Cardiac muscle cell (in vitro differentiated cells and primary cell): ENCODE measurements around the gene CBFA2T2. TPM values are rescaled to one million over a fixed set of nuclear protein-coding genes. Genes with fewer than 3 reads are reported as not detected.
"Not testable (repeated sequence)": the region's sequence is repeated elsewhere in the genome, so short reads cannot be mapped to it uniquely, and the experiment has no call there.

Experiments used
- DNase-seq, 2 donors: peaks; one replicate each; pipeline versions ENCODE4 v3.0.0 to v3.0.0-alpha.2; 2010 to 2017; ENCODE audit warnings: low read depth in 1 of 2, low spot score in 1 of 2
- H3K27ac ChIP-seq: fragments of 200-600 bp; sonication (generic); 2 replicates; pipeline ENCODE4 v1.5.1; 2016
- H3K27me3 ChIP-seq: fragments of 200-600 bp; sonication (generic); 2 replicates; pipeline ENCODE4 v1.6.0; 2016; ENCODE audit warnings: control low read depth
- H3K36me3 ChIP-seq: fragments of 200-600 bp; sonication (generic); 2 replicates; pipeline ENCODE4 v1.5.1; 2016; ENCODE audit warnings: control low read depth
- H3K4me1 ChIP-seq: fragments of 200-600 bp; sonication (generic); 2 replicates; pipeline ENCODE4 v1.8.1; 2017; ENCODE audit warnings: low read depth, mild to moderate bottlenecking, mixed run types
- H3K4me3 ChIP-seq: fragments of 200-600 bp; sonication (generic); 2 replicates; pipeline ENCODE4 v1.5.1; 2016; ENCODE audit warnings: mild to moderate bottlenecking
- H3K9me3 ChIP-seq: fragments of 200-600 bp; sonication (generic); 2 replicates; pipeline ENCODE4 v1.5.1; 2017; ENCODE audit warnings: low read depth, mild to moderate bottlenecking, control low read depth
- polyA plus RNA-seq: library from polyadenylated mRNA; unstranded; fragments of >200 nt; fragmentation: Nextera tagmentation; extraction: Ambion mirVana; gene quantifications from 2 replicates; pipeline ENCODE4 v1.2.1, GENCODE V29; 2016
- total RNA-seq: library from RNA; depleted of rRNA; stranded (reverse); fragments of >200 nt; gene quantifications from 2 replicates; pipeline ENCODE4 v1.2.3, GENCODE V29; 2016
- TF ChIP-seq, protein P1 (sequence below): IDR thresholded peaks from 2 replicates; pipeline ENCODE4 v1.5.1; 2012; ENCODE audit warnings: low read depth, mild to moderate bottlenecking, low read length

The CBFA2T2 gene
- total and polyA plus RNA-seq, 2 experiments from 2014 or later: 36.7 to 53.1 TPM

DNA sequence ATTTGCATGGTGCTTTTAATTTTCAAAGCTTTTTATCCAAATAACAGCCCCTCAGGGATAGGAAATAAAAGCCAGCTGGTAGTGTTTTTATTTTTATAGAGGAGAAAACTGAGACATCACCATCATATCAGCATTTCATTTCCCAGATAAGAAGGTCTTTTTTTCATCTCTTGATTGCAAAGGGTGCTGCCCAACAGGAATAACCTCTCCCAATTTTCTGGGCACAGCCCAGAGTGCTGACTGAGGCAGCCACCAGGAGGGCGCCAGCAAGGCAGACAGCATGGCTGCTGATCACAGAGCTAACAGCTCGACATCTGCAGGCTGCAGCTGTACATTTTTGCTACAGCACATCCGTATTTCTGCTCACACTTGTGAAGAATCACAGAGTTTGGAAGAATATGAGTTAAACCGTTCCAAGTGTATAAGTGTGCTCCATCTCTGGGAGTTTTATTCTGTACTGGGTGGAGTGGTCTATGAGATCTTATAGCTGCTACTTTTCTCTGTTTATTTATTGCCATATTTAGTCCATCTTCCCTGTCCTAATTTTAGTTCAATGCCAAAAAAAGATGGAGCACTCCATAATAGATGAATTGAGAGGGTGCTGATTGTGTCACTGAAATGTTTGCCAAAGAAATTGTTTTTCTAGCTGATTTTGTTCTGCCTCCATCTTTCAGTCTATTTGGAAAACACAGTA, 86.7 kb downstream of the CBFA2T2 start:
- peak overlapping the region; percentile 20 for H3K27ac ChIP-seq
- peaks cover 12% of the 10 kb centered on the region for H3K4me1 ChIP-seq
- no peaks in the 10 kb centered on the region for H3K36me3 ChIP-seq
- H3K4me3 ChIP-seq: no peak overlapping the region
- TF ChIP-seq, protein P1, sequence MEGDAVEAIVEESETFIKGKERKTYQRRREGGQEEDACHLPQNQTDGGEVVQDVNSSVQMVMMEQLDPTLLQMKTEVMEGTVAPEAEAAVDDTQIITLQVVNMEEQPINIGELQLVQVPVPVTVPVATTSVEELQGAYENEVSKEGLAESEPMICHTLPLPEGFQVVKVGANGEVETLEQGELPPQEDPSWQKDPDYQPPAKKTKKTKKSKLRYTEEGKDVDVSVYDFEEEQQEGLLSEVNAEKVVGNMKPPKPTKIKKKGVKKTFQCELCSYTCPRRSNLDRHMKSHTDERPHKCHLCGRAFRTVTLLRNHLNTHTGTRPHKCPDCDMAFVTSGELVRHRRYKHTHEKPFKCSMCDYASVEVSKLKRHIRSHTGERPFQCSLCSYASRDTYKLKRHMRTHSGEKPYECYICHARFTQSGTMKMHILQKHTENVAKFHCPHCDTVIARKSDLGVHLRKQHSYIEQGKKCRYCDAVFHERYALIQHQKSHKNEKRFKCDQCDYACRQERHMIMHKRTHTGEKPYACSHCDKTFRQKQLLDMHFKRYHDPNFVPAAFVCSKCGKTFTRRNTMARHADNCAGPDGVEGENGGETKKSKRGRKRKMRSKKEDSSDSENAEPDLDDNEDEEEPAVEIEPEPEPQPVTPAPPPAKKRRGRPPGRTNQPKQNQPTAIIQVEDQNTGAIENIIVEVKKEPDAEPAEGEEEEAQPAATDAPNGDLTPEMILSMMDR: peak; percentile 27
- no peaks in the 10 kb centered on the region for H3K27me3 ChIP-seq
- peak in 1 of 2 donors; percentile 12 for DNase-seq
- H3K9me3 ChIP-seq: no peaks in the 10 kb centered on the region

DNA sequence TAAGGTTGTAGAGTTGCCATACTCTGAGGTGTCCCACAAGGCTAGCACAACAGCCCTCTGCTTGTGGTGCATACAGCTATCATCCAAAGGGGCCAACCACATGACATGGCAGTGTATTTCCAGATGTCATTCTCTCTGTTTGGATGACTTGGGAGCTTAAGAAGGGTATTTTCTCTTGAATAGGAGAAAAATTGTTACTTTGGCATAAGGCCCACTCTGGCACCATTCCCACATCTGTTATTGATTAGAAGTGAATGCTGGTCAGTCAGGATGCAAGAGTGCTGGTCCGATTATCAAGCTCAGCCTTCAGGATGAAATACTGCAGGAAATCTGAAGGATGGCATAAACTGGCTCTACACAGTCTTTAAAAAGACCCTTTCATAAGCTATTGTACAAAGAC, 88.6 kb downstream of the CBFA2T2 start:
- TF ChIP-seq, protein P1: no peak
- no peaks in the 10 kb centered on the region for H3K27me3 ChIP-seq
- peaks cover 11% of the 10 kb centered on the region for H3K4me1 ChIP-seq
- no peaks in the 10 kb centered on the region for H3K36me3 ChIP-seq
- H3K9me3 ChIP-seq: no peaks in the 10 kb centered on the region
- H3K27ac ChIP-seq: no peak overlapping the region
- peak in 1 of 2 donors; percentile 44 for DNase-seq
- H3K4me3 ChIP-seq: no peak overlapping the region

DNA sequence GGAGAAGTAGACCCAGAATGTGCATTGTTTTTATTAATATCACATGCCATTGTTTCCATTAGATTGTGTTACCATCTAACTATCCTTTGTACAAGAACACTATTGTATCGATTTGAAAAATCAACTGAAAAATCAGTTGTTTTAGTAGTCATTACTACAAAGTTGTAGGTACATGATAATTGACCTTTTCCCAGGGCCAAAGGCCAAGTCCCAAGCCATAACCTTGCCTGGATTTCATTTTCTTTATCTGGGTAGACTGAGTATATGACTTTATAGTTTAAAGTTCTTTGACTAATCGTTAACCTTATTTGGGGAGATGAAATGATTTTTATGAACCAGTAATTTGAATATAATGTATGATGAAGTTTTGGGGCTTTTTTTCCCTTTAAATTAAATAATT, 93.2 kb downstream of the CBFA2T2 start:
- Histone ChIP-seq H3K27ac (no peak overlapping the region), H3K4me1 (peaks cover 9% of the 10 kb centered on the region), H3K36me3 (no peaks in the 10 kb centered on the region), H3K27me3 (no peaks in the 10 kb centered on the region), H3K9me3 (no peaks in the 10 kb centered on the region), H3K4me3 (no peak overlapping the region)
- TF ChIP-seq, protein P1: no peak
- DNase-seq: no peak

DNA sequence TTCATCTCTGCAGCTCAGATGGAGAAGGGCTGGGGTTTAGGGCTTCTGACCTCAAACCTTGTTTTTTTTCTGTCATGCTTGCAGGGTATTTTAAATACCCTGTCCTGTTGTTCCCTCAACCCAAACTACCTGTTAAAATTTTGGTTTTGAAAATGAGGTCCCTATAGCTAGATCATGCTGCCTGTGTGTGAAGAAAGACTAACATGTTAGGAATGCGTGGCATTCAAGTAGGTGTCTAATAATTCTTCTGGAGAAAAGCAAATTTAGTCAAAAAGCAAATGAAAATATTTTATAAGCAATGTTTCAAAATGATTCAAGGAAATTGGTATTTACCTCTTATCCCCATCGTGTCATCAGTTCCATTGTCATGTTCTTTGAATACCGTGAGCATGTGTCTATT, 95.1 kb downstream of the CBFA2T2 start:
- no peaks in the 10 kb centered on the region for H3K36me3 ChIP-seq
- no peaks in the 10 kb centered on the region for H3K9me3 ChIP-seq
- DNase-seq: no peak
- H3K27me3 ChIP-seq: no peaks in the 10 kb centered on the region
- peak overlapping the region; percentile 58 for H3K27ac ChIP-seq
- H3K4me1 ChIP-seq: peaks cover 9% of the 10 kb centered on the region
- H3K4me3 ChIP-seq: no peak overlapping the region
- TF ChIP-seq, protein P1: no peak

DNA sequence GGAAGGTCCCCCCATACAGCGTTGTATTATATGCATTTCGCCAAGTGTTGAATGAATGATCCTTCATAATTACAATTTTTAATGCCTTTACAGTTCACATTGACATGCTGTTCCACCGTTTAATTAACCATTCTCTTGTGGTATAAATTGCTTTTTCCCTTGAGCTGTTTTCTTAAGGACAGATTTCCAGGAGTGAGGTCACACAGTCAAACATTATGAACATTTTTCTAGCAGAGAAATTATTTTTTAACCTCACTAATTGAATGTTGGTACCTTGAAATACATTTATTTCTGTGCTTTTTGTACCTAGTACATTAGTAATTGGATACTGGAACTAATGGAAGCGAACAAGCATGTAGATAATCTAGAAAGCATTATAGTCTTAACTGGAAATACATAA, 95.5 kb downstream of the CBFA2T2 start:
- peaks cover 9% of the 10 kb centered on the region for H3K4me1 ChIP-seq
- no peaks in the 10 kb centered on the region for H3K36me3 ChIP-seq
- H3K9me3 ChIP-seq: no peaks in the 10 kb centered on the region
- no peaks in the 10 kb centered on the region for H3K27me3 ChIP-seq
- no peak overlapping the region for H3K4me3 ChIP-seq
- no peak overlapping the region for H3K27ac ChIP-seq
- TF ChIP-seq, protein P1: no peak
- DNase-seq: no peak

DNA sequence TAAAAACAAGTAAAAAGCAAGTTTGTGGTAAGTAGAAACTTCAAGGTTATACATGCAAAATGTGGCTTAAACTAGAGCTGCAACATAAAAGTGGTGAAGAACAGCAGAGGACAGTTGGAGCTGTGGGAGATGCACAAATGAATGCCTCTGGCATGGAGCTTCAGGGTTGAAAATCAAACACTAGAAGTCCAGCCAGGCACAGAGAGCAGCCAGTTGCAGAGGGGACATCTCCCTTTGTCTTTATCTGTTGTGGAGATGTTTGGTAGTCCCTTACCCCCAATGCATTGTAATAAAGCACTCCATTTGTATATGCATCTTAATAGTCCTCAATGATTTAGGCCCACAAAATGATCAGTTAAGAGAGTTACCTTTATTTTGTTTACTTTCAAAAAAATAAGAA, 99.2 kb downstream of the CBFA2T2 start:
- Histone ChIP-seq H3K27me3 (no peaks in the 10 kb centered on the region), H3K27ac (peak overlapping the region; percentile 38), H3K36me3 (no peaks in the 10 kb centered on the region), H3K4me3 (no peak overlapping the region), H3K4me1 (peaks cover 21% of the 10 kb centered on the region), H3K9me3 (no peaks in the 10 kb centered on the region)
- TF ChIP-seq, protein P1: no peak
- DNase-seq: no peak

DNA sequence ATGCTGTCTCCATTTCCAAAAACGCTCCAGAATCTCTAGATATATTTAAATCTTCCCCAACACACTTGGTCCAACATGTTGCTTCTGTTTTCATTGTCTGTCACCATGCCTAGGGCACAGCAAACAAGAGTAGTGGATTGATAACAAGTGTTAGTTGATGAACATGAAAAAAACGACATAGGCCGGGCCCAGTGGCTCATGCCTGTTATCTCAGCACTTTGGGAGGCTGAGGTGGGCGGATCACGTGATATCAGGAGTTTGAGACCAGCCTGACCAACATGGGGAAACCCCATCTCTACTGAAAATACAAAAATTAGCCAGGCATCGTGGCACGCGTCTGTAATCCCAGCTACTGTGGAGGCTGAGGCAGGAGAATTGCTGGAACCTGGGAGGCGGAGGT, 102.0 kb downstream of the CBFA2T2 start:
- DNase-seq: peak in 1 of 2 donors; percentile 57
- H3K9me3 ChIP-seq, H3K36me3 ChIP-seq, H3K27me3 ChIP-seq, H3K4me3 ChIP-seq: not testable (repeated sequence)
- peak overlapping the region; percentile 59 for H3K27ac ChIP-seq
- peaks cover 12% of the 10 kb centered on the region for H3K4me1 ChIP-seq
